Endothelial cell of umbilical vein (primary cell): ENCODE results near the gene IER5. TPM values are rescaled to one million over a fixed set of nuclear protein-coding genes. Genes with fewer than 3 reads are reported as not detected.

Experiments used
- BruUV-seq: library from RNA; stranded (reverse); fragments of 400-500 nt; replicated peaks from 2 replicates; lab custom pipeline; 2021; lab: Mats Ljungman, UMichigan
- CTCF ChIA-PET: fragments of 300-600, 350-600 bp; sonication (Branson Sonifier 250); formaldehyde crosslinking; loops from one replicate; lab custom pipeline; 2021; ENCODE audit warnings: antibody characterized with exemption, inconsistent platforms; lab: Charles Lee
- POLR2A ChIA-PET: fragments of 300-600, 350-600 bp; sonication (Branson Sonifier 250); formaldehyde crosslinking; loops from one replicate; lab custom pipeline; 2021; ENCODE audit warnings: antibody characterized with exemption, inconsistent platforms; lab: Charles Lee
- DNase-seq: peaks from one replicate; pipeline ENCODE4 v3.0.0-alpha.2; 2011; ENCODE audit warnings: low read depth, low spot score
- FAIRE-seq: peaks from 2 replicates; lab custom pipeline; 2011; peaks lifted over from hg19 to GRCh38; lab: Jason Lieb, UNC
- H2AFZ ChIP-seq: 2 replicates; pipeline ENCODE4 v1.6.0; 2012; ENCODE audit warnings: low read depth, low read length, control low read depth, inconsistent platforms
- H3K27ac ChIP-seq: 2 replicates; pipeline ENCODE4 v1.5.1; 2011; ENCODE audit warnings: low read depth, mild to moderate bottlenecking, control low read depth, low read length, moderate library complexity; ENCODE audit not compliant: insufficient read depth
- H3K27me3 ChIP-seq, 2 experiments: 2 replicates each; pipeline versions ENCODE4 v1.6.0 to v1.6.1; 2011; ENCODE audit warnings: low read length in 2 of 2, mixed read lengths in 1 of 2; ENCODE audit not compliant: control insufficient read depth in 2 of 2, insufficient read depth in 2 of 2
- H3K36me3 ChIP-seq, 2 experiments: 2 replicates in 1 of 2; 3 replicates in 1 of 2; pipeline ENCODE4 v1.5.1; 2011; ENCODE audit warnings: low read length in 2 of 2, mild to moderate bottlenecking in 1 of 2, moderate library complexity in 1 of 2; ENCODE audit not compliant: control insufficient read depth in 2 of 2, insufficient read depth in 2 of 2; ENCODE audit errors: extremely low read depth in 1 of 2
- H3K4me1 ChIP-seq: 3 replicates; pipeline ENCODE4 v1.5.1; 2011; ENCODE audit warnings: mild to moderate bottlenecking, low read length; ENCODE audit not compliant: control insufficient read depth, insufficient read depth; ENCODE audit errors: extremely low read depth
- H3K4me2 ChIP-seq: 2 replicates; pipeline ENCODE4 v1.6.1; 2011; ENCODE audit warnings: low read length, control low read depth, mixed read lengths; ENCODE audit not compliant: insufficient read depth
- H3K4me3 ChIP-seq, 3 experiments: fragments of 200-600 bp in 1 of 3; sonication (generic), shearing (Covaris generic) in 1 of 3; replicated peaks in 1 of 3; 2 replicates each; pipeline ENCODE4 v1.5.1; 2011 to 2016; ENCODE audit warnings: control low read depth in 3 of 3, low read length in 3 of 3, mild to moderate bottlenecking in 2 of 3, inconsistent platforms in 1 of 3, low read depth in 1 of 3, moderate library complexity in 1 of 3; ENCODE audit not compliant: insufficient read depth in 1 of 3
- H3K79me2 ChIP-seq: 2 replicates; pipeline ENCODE4 v1.6.0; 2012; ENCODE audit warnings: low read length, inconsistent platforms; ENCODE audit not compliant: control insufficient read depth, insufficient read depth
- H3K9ac ChIP-seq: replicated peaks from 2 replicates; pipeline ENCODE3; 2011; ENCODE audit warnings: low read length, control low read depth; ENCODE audit not compliant: insufficient read depth; ENCODE audit errors: extremely low read depth
- H3K9me1 ChIP-seq: replicated peaks from 3 replicates; pipeline ENCODE4 v1.6.0; 2011; ENCODE audit warnings: mild to moderate bottlenecking, low read length; ENCODE audit not compliant: control insufficient read depth, insufficient read depth; ENCODE audit errors: extremely low read depth
- H3K9me3 ChIP-seq: replicated peaks from 2 replicates; pipeline ENCODE4 v1.5.1; 2012; ENCODE audit warnings: low read length, inconsistent platforms; ENCODE audit not compliant: control insufficient read depth, insufficient read depth
- H4K20me1 ChIP-seq: replicated peaks from 2 replicates; pipeline ENCODE3; 2011; ENCODE audit warnings: mild to moderate bottlenecking, low read length; ENCODE audit not compliant: control insufficient read depth, insufficient read depth; ENCODE audit errors: extremely low read depth
- EZH2 ChIP-seq: IDR thresholded peaks from 2 replicates; pipeline ENCODE4 v1.6.1; 2012; ENCODE audit warnings: borderline replicate concordance, low read depth, mild to moderate bottlenecking, moderate library complexity, low read length, inconsistent platforms; ENCODE audit not compliant: severe bottlenecking
- FOS ChIP-seq: IDR thresholded peaks from 2 replicates; pipeline ENCODE4 v1.6.1; 2011; ENCODE audit warnings: mild to moderate bottlenecking, low read length, moderate library complexity, borderline replicate concordance; ENCODE audit not compliant: insufficient read depth
- GATA2 ChIP-seq: IDR thresholded peaks from 2 replicates; pipeline ENCODE4 v1.7.0; 2011; ENCODE audit warnings: low read depth, mild to moderate bottlenecking, moderate library complexity, mixed read lengths, low read length; ENCODE audit not compliant: insufficient read length, insufficient read depth
- JUN ChIP-seq: IDR thresholded peaks from 2 replicates; pipeline ENCODE4 v1.6.1; 2011; ENCODE audit warnings: borderline replicate concordance, low read depth; ENCODE audit not compliant: insufficient read length, insufficient read depth
- MYC ChIP-seq: IDR thresholded peaks from one replicate; pipeline ENCODE4 v1.6.1; 2011; ENCODE audit warnings: mild to moderate bottlenecking, low read depth, low read length
- POLR2A ChIP-seq: IDR thresholded peaks from 2 replicates; pipeline ENCODE4 v1.6.1; 2012; ENCODE audit warnings: low read depth, mild to moderate bottlenecking, control low read depth, low read length
- POLR2AphosphoS5 ChIP-seq: IDR thresholded peaks from 2 replicates; pipeline ENCODE4 v1.6.1; 2012; ENCODE audit warnings: low read depth, mild to moderate bottlenecking, control low read depth, low read length, moderate library complexity; ENCODE audit not compliant: insufficient read depth
- dilution Hi-C: fragments of 300-500 bp; cut with MboI; formaldehyde crosslinking; loops from one replicate; pipeline ENCODE4 v1.15.0; 2019; ENCODE audit warnings: low sequenced_read_pairs; ENCODE audit not compliant: extremely low pct_ligation_motif_present
- intact Hi-C: fragments of 100-400 bp; cut with micrococcal nuclease; formaldehyde crosslinking; loops from one replicate; pipeline ENCODE4 v1.10.0; 2022
- polyA plus RNA-seq, 4 experiments: library from polyadenylated mRNA; depleted of rRNA in 3 of 4; stranded (reverse) in 3 of 4; unstranded in 1 of 4; fragments of >200 nt; gene quantifications; 2 replicates each; pipeline versions ENCODE4 v1.2.1 to v1.2.3, GENCODE V29; 2011 to 2012; ENCODE audit warnings: missing spikeins in 1 of 4
- total RNA-seq: library from RNA; stranded (reverse); gene quantifications from 2 replicates; pipeline ENCODE4 v1.2.3, GENCODE V29; 2021
- TF ChIP-seq, protein P1 (sequence below): IDR thresholded peaks from 2 replicates; pipeline ENCODE4 v1.6.1; 2011; ENCODE audit not compliant: insufficient read depth, insufficient read length
- TF ChIP-seq, protein P2 (sequence below), 2 donors: IDR thresholded peaks; 1 replicate in 1 of 2; 2 replicates in 1 of 2; pipeline ENCODE4 v1.5.1; 2011; ENCODE audit warnings: low read length in 2 of 2, mild to moderate bottlenecking in 2 of 2, moderate library complexity in 2 of 2, control low read depth in 1 of 2, inconsistent platforms in 1 of 2, low read depth in 1 of 2; ENCODE audit not compliant: insufficient read depth in 1 of 2; ENCODE audit errors: extremely low read depth in 1 of 2

IER5 gene
- total and polyA plus RNA-seq, 2 donors (not counting 3 experiments of a cell fraction or from before 2014, with no cell fraction given), result 6.6 to 14.4 TPM

DNA sequence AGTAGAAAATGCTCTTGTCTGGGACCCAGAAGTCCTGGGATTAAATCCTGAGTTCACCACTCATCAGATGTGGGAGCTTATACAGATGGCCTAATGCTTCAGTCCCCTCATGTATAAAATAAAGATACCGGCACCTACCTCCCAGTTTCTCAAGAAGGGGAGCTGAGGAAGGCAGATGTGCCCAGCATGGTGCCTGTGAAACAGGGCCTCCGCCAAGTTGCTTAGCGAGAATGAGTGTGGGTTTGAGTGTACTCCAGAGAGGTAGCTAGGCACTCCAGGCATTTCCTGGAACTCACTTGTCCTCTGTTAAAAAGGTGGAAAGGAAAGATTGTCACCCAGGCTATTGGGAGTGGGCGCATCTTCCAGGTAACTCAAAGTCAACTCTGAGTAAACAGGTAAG is 37.8 kb downstream of the IER5 start:
- FAIRE-seq, result no peak
- POLR2A ChIA-PET, result interaction anchor here (1.4 to 2.0 kb wide), 2 partner anchors 21 to 37 kb away, joined by 3 to 4 read pairs; no protein-coding TSS in a partner anchor

More for the DNA sequence above, 37.8 kb downstream of the IER5 start:
- Histone ChIP-seq H3K9me1 (no peaks in the 10 kb centered on the region), H4K20me1 (no peaks in the 10 kb centered on the region), H3K27ac (no peak overlapping the region), H2AFZ (no peak overlapping the region), H3K4me2 (no peak overlapping the region), H3K27me3 (no peaks in the 10 kb centered on the region), H3K9ac (no peak overlapping the region), H3K79me2 (no peaks in the 10 kb centered on the region), H3K4me3 (no peak overlapping the region), H3K36me3 (no peaks in the 10 kb centered on the region), H3K4me1 (peaks cover 9% of the 10 kb centered on the region), H3K9me3 (no peaks in the 10 kb centered on the region)
- TF ChIP-seq MYC (no peak), POLR2AphosphoS5 (no peak), JUN (no peak), FOS (no peak), EZH2 (no peak), GATA2 (no peak), POLR2A (no peak)
- TF ChIP-seq, protein P1, sequence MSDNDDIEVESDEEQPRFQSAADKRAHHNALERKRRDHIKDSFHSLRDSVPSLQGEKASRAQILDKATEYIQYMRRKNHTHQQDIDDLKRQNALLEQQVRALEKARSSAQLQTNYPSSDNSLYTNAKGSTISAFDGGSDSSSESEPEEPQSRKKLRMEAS, result no peak
- TF ChIP-seq, protein P2, sequence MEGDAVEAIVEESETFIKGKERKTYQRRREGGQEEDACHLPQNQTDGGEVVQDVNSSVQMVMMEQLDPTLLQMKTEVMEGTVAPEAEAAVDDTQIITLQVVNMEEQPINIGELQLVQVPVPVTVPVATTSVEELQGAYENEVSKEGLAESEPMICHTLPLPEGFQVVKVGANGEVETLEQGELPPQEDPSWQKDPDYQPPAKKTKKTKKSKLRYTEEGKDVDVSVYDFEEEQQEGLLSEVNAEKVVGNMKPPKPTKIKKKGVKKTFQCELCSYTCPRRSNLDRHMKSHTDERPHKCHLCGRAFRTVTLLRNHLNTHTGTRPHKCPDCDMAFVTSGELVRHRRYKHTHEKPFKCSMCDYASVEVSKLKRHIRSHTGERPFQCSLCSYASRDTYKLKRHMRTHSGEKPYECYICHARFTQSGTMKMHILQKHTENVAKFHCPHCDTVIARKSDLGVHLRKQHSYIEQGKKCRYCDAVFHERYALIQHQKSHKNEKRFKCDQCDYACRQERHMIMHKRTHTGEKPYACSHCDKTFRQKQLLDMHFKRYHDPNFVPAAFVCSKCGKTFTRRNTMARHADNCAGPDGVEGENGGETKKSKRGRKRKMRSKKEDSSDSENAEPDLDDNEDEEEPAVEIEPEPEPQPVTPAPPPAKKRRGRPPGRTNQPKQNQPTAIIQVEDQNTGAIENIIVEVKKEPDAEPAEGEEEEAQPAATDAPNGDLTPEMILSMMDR (IDR thresholded peaks at IDR 0.05; ENCODE audit: extremely low read depth in 1 of 2, insufficient read depth in 1 of 2, low read depth in 1 of 2, low read length in 2 of 2), result no peak
- DNase-seq, result no peak
- intact Hi-C loops (no loop called here), dilution Hi-C loops (no loop called here)
- no TSS peak for BruUV-seq
- CTCF ChIA-PET, result interaction anchor here (1.0 to 2.6 kb wide), 4 partner anchors 9 to 21 kb away, joined by 4 to 15 read pairs (median 8); no protein-coding TSS in a partner anchor
